Caco-2 (cell line): ENCODE results near the gene TSHZ3. TPM values are rescaled to one million over a fixed set of nuclear protein-coding genes. Genes with fewer than 3 reads are reported as not detected.

ENCODE experiments used
- BruUV-seq: library from RNA; stranded (reverse); fragments of 400-500 nt; replicated peaks from 2 replicates; lab custom pipeline; 2021; lab: Mats Ljungman, UMichigan
- CTCF ChIA-PET: fragments of 300-600 bp; sonication (Branson Sonifier 250); formaldehyde crosslinking; loops from one replicate; lab custom pipeline; 2022; ENCODE audit warnings: antibody characterized with exemption; lab: Charles Lee
- POLR2A ChIA-PET: fragments of 300-600 bp; sonication (Branson Sonifier 250); formaldehyde crosslinking; loops from one replicate; lab custom pipeline; 2022; ENCODE audit warnings: antibody characterized with exemption; lab: Charles Lee
- DNase-seq, 2 experiments: peaks; one replicate each; pipeline versions ENCODE4 v3.0.0 to v3.0.0-alpha.2; 2020 to 2022
- H3K27me3 ChIP-seq: replicated peaks from 2 replicates; pipeline ENCODE4 v1.6.0; 2011; ENCODE audit warnings: low read length; ENCODE audit not compliant: control insufficient read depth, insufficient read depth
- H3K36me3 ChIP-seq: 2 replicates; pipeline ENCODE4 v1.5.1; 2011; ENCODE audit warnings: low read length; ENCODE audit not compliant: control insufficient read depth, insufficient read depth
- H3K4me1 ChIP-seq: fragments of 250-450 bp; sonication (Bioruptor Pico); 2 replicates; pipeline ENCODE4 v1.5.1; 2020; ENCODE audit warnings: mild to moderate bottlenecking
- H3K4me3 ChIP-seq: 2 replicates; pipeline ENCODE4 v1.5.1; 2011; ENCODE audit warnings: low read depth, mild to moderate bottlenecking, control low read depth, low read length
- H3K9me3 ChIP-seq: fragments of 250-450 bp; sonication (Bioruptor Pico); 2 replicates; pipeline ENCODE4 v1.5.1; 2020; ENCODE audit warnings: mild to moderate bottlenecking, moderate library complexity
- H3K27ac Mint-ChIP-seq: one replicate; pipeline ENCODE4 v1.8.0; 2022; ENCODE audit warnings: mixed read lengths; ENCODE audit not compliant: unreplicated experiment
- H3K27me3 Mint-ChIP-seq: one replicate; pipeline ENCODE4 v1.8.0; 2022; ENCODE audit warnings: mixed read lengths; ENCODE audit not compliant: insufficient read depth, unreplicated experiment
- H3K36me3 Mint-ChIP-seq: one replicate; pipeline ENCODE4 v1.8.0; 2022; ENCODE audit warnings: mild to moderate bottlenecking, mixed read lengths; ENCODE audit not compliant: insufficient read depth, unreplicated experiment
- H3K4me1 Mint-ChIP-seq: one replicate; pipeline ENCODE4 v1.8.0; 2022; ENCODE audit warnings: low read depth, mixed read lengths; ENCODE audit not compliant: unreplicated experiment
- H3K4me3 Mint-ChIP-seq: one replicate; pipeline ENCODE4 v1.8.0; 2022; ENCODE audit warnings: mild to moderate bottlenecking, moderate library complexity, mixed read lengths; ENCODE audit not compliant: unreplicated experiment
- H3K9me3 Mint-ChIP-seq: one replicate; pipeline ENCODE4 v1.8.0; 2022; ENCODE audit warnings: mixed read lengths; ENCODE audit not compliant: unreplicated experiment
- intact Hi-C: fragments of 100-400 bp; cut with micrococcal nuclease; formaldehyde crosslinking; loops from one replicate; pipeline ENCODE4 v1.10.0; 2022; ENCODE audit not compliant: unreplicated experiment
- total RNA-seq: library from RNA; stranded (reverse); gene quantifications from 2 replicates; pipeline ENCODE4 v1.2.3, GENCODE V29; 2022
- TF ChIP-seq, protein P1 (sequence below), 2 experiments: fragments of 200-600 bp in 1 of 2; IDR thresholded peaks; 1 replicate in 1 of 2; 2 replicates in 1 of 2; pipeline versions ENCODE4 v1.5.1 to v1.8.0; 2011 to 2022; ENCODE audit warnings: antibody characterized with exemption in 1 of 2, control low read depth in 1 of 2, inconsistent platforms in 1 of 2, low read depth in 1 of 2, low read length in 1 of 2, mild to moderate bottlenecking in 1 of 2, moderate library complexity in 1 of 2; ENCODE audit not compliant: insufficient read depth in 1 of 2, severe bottlenecking in 1 of 2, unreplicated experiment in 1 of 2

The TSHZ3 gene
- total RNA-seq, 1 experiment from 2014 or later = not detected

- Histone ChIP-seq H3K4me1 (no peaks in the 10 kb centered on the region), H3K27me3 (no peaks in the 10 kb centered on the region), H3K36me3 (no peaks in the 10 kb centered on the region), H3K9me3 (no peaks in the 10 kb centered on the region), H3K4me3 (no peak overlapping the region)
- Mint-ChIP-seq H3K27ac (no peak overlapping the region), H3K36me3 (no peaks in the 10 kb centered on the region), H3K9me3 (no peaks in the 10 kb centered on the region), H3K4me1 (no peaks in the 10 kb centered on the region), H3K27me3 (peaks cover 3% of the 10 kb centered on the region), H3K4me3 (no peak overlapping the region)
- CTCF ChIA-PET = no interaction called here
- TF ChIP-seq, protein P1, sequence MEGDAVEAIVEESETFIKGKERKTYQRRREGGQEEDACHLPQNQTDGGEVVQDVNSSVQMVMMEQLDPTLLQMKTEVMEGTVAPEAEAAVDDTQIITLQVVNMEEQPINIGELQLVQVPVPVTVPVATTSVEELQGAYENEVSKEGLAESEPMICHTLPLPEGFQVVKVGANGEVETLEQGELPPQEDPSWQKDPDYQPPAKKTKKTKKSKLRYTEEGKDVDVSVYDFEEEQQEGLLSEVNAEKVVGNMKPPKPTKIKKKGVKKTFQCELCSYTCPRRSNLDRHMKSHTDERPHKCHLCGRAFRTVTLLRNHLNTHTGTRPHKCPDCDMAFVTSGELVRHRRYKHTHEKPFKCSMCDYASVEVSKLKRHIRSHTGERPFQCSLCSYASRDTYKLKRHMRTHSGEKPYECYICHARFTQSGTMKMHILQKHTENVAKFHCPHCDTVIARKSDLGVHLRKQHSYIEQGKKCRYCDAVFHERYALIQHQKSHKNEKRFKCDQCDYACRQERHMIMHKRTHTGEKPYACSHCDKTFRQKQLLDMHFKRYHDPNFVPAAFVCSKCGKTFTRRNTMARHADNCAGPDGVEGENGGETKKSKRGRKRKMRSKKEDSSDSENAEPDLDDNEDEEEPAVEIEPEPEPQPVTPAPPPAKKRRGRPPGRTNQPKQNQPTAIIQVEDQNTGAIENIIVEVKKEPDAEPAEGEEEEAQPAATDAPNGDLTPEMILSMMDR (IDR thresholded peaks at IDR 0.05; ENCODE audit: insufficient read depth in 1 of 2, low read depth in 1 of 2, low read length in 1 of 2, severe bottlenecking in 1 of 2, unreplicated experiment in 1 of 2) = no peak
- intact Hi-C loops = no loop called here
- BruUV-seq = no TSS peak
- POLR2A ChIA-PET = no interaction called here
- DNase-seq = no peak
These were observed 86.5 kb downstream of the TSHZ3 start for GRCh38 chr19:31262725-31263191.

DNA sequence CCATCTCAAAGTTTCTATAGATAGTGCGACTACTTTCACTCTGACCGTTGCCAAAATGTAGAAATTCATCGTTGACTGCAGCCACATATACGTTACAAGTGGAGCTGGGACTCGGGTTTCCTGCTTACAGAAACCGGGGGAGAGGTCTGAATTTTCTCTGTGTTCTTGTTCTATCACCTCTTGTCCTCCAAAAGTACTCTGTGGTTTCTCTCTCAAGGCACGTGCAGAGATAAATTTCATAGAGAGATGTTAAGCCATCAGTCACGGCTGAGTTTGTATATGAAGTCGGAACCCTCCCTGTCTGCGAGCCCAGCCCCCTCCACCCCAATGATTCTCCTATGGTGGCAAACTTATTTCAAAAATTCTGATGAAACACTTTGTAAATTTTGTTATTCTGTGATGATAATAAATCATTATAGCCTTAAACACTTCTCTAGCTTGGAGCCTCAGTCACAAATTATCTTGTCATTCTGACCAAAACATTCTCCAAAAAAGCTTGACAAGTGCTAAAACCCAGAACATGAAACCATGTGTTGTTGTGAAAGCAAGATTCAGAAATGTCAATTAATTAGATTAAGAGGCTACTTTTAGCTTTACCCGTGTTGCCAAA lies 87.5 kb downstream of the TSHZ3 start:
- peaks cover 3% of the 10 kb centered on the region for H3K27me3 Mint-ChIP-seq
- Histone ChIP-seq H3K36me3 (no peaks in the 10 kb centered on the region), H3K4me3 (no peak overlapping the region), H3K4me1 (no peaks in the 10 kb centered on the region), H3K27me3 (no peaks in the 10 kb centered on the region), H3K9me3 (no peaks in the 10 kb centered on the region)
- ChIA-PET POLR2A (no interaction called here), CTCF (no interaction called here)
- no peaks in the 10 kb centered on the region for H3K9me3 Mint-ChIP-seq
- no peaks in the 10 kb centered on the region for H3K4me1 Mint-ChIP-seq
- H3K4me3 Mint-ChIP-seq = no peak overlapping the region
- no peak for DNase-seq
- intact Hi-C loops = no loop called here
- TF ChIP-seq, protein P1 (IDR thresholded peaks at IDR 0.05; ENCODE audit: insufficient read depth in 1 of 2, low read depth in 1 of 2, low read length in 1 of 2, severe bottlenecking in 1 of 2, unreplicated experiment in 1 of 2) = no peak
- BruUV-seq = no TSS peak
- H3K36me3 Mint-ChIP-seq = no peaks in the 10 kb centered on the region
- H3K27ac Mint-ChIP-seq = no peak overlapping the region

GRCh38 chr19:31261019-31261602 lies 88.1 kb downstream of the TSHZ3 start:
- no peaks in the 10 kb centered on the region for H3K36me3 Mint-ChIP-seq
- H3K4me1 ChIP-seq = no peaks in the 10 kb centered on the region
- no peak overlapping the region for H3K4me3 ChIP-seq
- H3K27me3 Mint-ChIP-seq = peaks cover 3% of the 10 kb centered on the region
- H3K27ac Mint-ChIP-seq = no peak overlapping the region
- no TSS peak for BruUV-seq
- DNase-seq = no peak
- no peaks in the 10 kb centered on the region for H3K9me3 ChIP-seq
- POLR2A ChIA-PET = no interaction called here
- intact Hi-C loops = no loop called here
- H3K9me3 Mint-ChIP-seq = no peaks in the 10 kb centered on the region
- CTCF ChIA-PET = no interaction called here
- H3K4me1 Mint-ChIP-seq = no peaks in the 10 kb centered on the region
- H3K36me3 ChIP-seq = no peaks in the 10 kb centered on the region
- no peaks in the 10 kb centered on the region for H3K27me3 ChIP-seq
- no peak overlapping the region for H3K4me3 Mint-ChIP-seq
- TF ChIP-seq, protein P1 (IDR thresholded peaks at IDR 0.05; ENCODE audit: insufficient read depth in 1 of 2, low read depth in 1 of 2, low read length in 1 of 2, severe bottlenecking in 1 of 2, unreplicated experiment in 1 of 2) = no peak
